Gastrocnemius medialis (tissue), 4 donors: ENCODE results near the gene DPYSL3.

Source experiments
- POLR2A ChIP-seq, 2 donors: fragments of 450-650 bp; IDR thresholded peaks; one replicate each; pipeline ENCODE4 v1.6.1; 2017; ENCODE audit warnings: antibody characterized with exemption in 2 of 2, mild to moderate bottlenecking in 2 of 2, moderate library complexity in 2 of 2
- TF ChIP-seq, protein P1 (sequence below), 5 experiments: fragments of 450-650 bp in 3 of 5; fragments of 200-600 bp in 2 of 5; sonication (generic) in 2 of 5; IDR thresholded peaks in 4 of 5; conservative IDR thresholded peaks in 1 of 5; 1 replicate in 4 of 5; 2 replicates in 1 of 5; pipeline ENCODE4 v1.5.1; 2016 to 2019; ENCODE audit warnings: antibody characterized with exemption in 5 of 5, mild to moderate bottlenecking in 3 of 5, moderate library complexity in 3 of 5

DNA sequence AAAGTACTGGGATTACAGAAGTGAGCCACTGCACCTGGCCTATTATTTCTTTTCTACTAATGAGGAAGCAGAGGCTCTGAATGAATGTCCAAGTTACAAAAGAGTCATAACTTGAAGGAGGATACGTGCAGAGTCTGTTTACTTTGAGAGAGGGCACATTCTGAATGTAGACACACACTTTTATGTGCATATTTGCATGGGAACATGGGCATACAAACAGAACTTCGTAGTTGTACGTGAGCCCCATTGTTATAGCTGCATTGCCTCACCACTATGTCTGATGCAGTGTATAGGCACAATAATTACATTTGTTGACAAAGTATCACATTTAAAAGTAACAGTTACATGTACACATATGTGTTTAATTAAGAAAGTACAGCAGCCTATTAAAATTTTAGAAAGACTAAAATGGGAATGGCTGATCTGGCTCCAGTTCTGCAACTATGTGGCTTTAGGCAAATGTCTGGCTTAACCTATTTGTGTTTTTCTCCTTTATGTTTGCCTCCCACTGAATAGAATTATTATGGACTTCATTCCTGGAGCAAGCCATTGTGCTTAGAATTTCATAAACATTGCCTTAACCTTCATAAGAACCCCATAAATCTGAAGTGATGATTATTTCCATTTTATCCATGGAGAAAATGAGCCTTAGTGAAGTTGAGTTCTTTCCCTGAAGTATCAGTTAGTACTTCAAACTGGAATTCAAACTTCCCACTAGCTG is 3.0 kb upstream of the DPYSL3 start:
- TF ChIP-seq, protein P1, sequence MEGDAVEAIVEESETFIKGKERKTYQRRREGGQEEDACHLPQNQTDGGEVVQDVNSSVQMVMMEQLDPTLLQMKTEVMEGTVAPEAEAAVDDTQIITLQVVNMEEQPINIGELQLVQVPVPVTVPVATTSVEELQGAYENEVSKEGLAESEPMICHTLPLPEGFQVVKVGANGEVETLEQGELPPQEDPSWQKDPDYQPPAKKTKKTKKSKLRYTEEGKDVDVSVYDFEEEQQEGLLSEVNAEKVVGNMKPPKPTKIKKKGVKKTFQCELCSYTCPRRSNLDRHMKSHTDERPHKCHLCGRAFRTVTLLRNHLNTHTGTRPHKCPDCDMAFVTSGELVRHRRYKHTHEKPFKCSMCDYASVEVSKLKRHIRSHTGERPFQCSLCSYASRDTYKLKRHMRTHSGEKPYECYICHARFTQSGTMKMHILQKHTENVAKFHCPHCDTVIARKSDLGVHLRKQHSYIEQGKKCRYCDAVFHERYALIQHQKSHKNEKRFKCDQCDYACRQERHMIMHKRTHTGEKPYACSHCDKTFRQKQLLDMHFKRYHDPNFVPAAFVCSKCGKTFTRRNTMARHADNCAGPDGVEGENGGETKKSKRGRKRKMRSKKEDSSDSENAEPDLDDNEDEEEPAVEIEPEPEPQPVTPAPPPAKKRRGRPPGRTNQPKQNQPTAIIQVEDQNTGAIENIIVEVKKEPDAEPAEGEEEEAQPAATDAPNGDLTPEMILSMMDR (IDR thresholded peaks at IDR 0.05 in 4 of 5, conservative IDR thresholded peaks at IDR 0.05 in 1 of 5), result no peak
- TF ChIP-seq POLR2A (IDR thresholded peaks at IDR 0.05), result no peak
